NAMALWA (cell line): ENCODE results near the gene ZDHHC14.
"Not testable (repeated sequence)": the region's sequence is repeated elsewhere in the genome, so short reads cannot be mapped to it uniquely, and the experiment has no call there.

ENCODE experiments used
- DNase-seq: peaks from one replicate; pipeline ENCODE4 v3.0.0-alpha.2; 2015; ENCODE audit warnings: low spot score

Gene ZDHHC14

DNA sequence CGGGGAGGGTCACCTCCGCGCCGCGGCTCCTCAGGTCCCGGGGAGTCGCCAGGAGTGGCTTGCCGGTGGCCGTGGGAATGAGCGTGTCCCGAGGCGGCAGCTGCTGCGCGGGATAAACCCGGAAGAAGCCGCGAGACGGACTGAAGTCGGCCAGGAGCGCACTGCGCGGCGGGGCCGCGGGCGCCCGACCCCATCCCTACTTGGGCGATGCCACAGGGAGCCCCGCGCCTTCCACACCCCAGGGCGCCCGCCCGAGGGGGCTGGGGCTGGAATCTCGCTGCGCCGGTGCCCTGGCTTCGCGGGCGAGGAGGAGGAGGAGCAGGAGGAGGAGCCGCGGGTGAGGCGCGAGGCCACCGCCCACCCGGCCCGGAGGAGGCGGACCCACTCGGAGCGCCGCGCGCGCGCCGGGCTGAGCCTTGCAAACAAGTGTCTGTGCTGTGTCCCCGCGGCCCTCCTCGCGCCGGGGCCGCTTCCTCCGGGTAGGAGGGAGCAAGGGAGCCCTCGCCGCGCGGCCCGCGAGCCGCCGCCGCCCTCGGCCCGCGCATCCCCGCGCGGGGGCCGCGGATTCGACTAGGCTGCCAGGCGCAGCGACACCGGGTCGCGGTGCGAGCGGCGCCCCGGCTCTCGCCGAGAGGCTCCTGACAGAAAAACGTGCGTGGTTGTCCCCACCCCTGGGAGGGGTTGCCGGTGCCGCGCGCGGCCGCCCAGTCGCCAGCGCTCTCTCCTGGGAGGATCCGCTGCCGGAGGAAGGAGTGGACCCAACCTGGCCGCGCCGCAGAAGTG lies at the start of gene ZDHHC14:
Gene ZDHHC14, plus strand, starts transcription at position 412 of the 783 bp plus-strand sequence.
- DNase-seq: peak; percentile 87

GRCh38 chr6:157332813-157333212 lies 48.2 kb upstream of the ZDHHC14 start:
- no peak for DNase-seq

DNA sequence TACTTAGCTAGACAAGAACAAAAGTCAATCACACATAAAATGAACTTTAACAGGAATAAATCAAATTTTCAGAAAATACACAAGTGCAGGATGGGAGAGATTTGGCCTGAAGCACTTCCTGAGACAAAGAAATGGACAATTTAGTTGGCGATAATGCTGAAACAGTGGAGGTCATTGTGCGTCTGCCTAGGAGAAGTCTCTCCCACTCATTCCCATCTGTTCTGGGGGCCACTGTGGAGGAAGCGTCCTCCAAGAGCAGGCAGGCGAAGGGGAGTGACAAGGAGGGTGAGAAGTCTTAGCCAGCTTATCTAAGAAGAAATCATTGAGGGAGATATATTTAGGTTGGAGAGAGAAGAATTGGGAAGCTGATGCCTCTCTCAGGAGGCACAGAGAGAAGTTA lies 47.5 kb upstream of the ZDHHC14 start:
- no peak for DNase-seq

DNA sequence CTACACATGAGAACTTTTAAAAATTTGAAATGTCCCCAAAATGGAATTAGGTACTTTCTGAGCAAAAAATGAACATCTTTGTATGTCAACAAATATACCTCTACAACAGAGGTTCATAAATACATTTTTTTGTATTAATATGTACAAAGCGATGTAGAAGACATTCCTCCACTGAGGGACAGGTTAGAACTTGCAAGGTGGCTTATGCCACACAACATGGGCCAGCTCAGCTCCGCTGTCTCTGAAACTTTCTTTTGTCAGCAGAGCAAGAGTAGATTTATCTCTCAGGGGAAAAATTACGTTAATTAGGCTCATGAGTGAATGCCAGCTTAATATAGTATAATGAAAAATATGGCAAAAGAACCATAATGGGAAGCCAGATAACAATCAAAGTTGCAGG lies 47.0 kb upstream of the ZDHHC14 start:
- DNase-seq: no peak

DNA sequence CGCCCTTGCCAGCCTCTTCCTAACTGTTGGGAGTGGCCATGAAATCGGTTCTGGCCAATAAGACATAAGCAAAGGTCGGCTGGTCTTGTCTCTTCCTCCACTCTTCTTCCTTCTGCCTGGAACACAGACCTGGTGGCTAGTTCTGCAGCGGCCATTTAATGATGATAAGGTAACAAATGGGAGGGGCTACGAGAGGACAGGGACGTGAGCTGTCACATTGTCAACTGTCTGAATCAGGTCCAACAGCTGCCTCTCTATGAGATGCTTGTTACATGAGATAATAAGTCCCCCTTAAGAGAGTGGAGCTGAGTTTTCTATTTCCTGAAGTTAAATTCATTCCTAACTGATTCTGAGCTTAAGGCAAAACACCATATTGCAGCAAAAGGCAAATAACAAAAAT lies 45.2 kb upstream of the ZDHHC14 start:
- DNase-seq: no peak

DNA sequence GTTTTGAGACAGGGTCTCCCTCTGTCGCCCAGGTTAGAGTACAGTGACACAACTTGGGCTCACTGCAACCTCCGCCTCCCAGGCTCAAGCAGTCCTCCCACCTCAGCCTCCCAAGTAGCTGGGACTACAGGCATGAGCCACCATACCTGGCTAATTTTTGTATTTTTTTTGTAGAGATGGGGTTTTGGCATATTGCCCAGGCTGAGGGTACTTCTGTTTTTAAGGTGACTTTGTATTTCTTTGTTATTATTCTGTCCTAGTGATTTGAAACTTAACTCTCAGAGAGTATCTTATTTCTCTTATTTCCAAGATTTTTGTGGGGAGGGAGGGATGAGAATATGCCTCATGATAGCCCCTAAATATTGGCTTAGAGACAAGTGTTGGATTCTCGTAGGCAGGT lies 43.7 kb upstream of the ZDHHC14 start:
- DNase-seq: not testable (repeated sequence)

- no peak for DNase-seq
Observed at GRCh38 chr6:157337751-157338150, 43.2 kb upstream of the ZDHHC14 start.

- DNase-seq: no peak
Observed at GRCh38 chr6:157339432-157339831, 41.6 kb upstream of the ZDHHC14 start.

GRCh38 chr6:157343732-157344131 lies 37.3 kb upstream of the ZDHHC14 start:
- no peak for DNase-seq

DNA sequence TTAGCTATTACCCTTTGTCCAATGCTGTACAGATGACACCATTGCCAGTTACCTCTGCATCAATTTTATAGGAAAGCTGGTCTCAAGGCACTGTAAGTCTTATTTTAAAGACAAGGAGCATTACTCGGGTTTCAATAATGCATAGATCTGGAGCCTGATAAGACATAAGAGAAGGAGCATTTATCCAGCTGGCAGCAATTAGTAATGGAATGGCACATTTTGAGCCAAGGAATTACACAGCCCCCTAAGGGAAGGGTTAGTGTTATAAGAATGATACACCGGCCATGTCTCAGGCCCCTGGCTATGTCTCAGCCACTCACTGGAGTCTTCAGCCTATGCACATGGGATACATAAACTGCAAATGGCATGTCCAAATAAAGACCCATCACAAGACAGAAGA lies 34.6 kb upstream of the ZDHHC14 start:
- DNase-seq: no peak

DNA sequence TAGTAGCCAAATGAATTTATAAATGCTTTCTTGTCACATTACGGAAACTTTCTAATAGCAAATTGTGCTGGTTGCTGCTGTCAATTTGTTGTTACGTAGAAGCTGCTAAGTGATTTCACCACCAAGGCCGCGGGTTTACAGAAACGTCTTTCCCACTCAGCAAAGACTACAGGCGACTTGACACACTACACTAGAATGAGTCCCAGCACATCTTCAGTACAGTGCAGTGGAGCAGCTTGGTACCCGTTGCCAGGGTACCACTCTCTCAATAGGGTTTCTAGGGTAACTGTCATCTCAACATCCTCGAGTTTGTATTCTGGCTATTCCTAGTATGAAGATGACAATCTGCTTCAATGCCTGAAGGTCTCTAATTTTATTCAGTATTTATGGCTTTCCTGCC lies 22.7 kb upstream of the ZDHHC14 start:
- no peak for DNase-seq

DNA sequence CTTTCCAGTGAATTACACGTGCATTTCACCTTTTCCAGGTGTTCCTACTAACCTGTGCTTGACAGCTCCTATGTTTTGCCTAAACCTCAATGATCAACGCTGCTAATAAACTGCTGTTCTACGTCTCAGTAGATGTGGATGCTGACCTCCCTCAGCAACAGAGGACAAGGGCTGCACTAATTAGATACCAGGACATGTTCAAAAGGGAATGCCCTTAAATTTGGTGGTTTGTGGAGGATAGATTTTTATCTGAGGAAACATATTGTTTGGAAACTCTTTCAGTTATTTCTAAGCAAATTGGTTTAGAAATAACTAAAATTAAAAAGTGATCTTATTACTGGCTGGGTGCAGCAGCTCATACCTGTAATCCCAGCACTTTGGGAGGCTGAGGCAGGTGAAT lies 19.1 kb upstream of the ZDHHC14 start:
- DNase-seq: no peak

GRCh38 chr6:157364705-157365104 lies 16.3 kb upstream of the ZDHHC14 start:
- DNase-seq: no peak

DNA sequence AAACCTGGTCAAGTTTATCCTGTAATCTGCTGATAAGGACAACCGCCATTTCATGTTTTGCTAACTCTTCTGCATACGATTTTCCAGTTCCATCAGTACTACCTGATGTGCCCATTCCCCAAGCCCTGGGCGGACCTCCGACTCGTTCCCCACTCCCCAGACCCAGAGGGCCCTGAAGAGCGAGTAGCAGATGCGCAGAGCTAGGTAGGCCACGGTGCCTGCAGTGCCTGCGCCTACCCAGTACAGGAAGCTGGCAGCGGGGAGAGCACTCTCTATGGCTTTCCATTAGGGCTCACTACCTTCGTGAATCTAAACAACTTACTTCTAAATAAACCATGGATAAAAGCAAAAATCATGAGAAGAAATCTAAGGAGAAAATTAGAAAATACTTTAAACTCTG lies 14.3 kb upstream of the ZDHHC14 start:
- no peak for DNase-seq

DNA sequence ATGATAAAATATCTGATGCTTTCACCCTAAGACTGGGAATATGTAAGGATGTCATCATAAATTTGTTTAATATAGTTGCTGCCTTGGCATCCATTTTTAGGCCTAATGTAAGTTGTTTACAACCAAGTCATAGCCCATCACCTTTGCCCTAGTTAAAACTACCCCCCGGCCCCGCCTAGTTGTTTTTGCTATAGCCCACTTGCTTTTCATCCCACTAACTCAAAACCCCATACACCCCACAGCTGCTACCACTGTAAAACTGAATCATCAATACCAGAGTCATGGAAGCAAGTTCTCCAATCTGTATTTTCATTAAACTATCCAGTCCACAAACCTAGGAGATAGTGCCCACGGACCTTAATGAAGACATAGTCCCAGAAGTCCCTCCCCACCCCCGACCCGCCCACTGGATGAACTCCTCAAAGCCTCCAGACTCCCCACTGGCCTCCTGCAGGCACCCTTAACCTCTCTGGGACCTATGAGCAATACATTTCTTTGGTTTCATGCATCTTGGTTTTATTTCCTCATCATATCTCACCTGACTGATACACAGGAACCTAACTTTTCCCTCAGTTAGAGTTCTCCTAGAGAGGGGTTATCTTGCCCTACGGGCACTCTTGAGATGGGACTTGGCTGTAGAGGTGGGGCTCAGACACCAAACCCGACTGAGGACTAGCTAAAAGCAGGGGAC lies 12.5 kb upstream of the ZDHHC14 start:
- DNase-seq: no peak

DNA sequence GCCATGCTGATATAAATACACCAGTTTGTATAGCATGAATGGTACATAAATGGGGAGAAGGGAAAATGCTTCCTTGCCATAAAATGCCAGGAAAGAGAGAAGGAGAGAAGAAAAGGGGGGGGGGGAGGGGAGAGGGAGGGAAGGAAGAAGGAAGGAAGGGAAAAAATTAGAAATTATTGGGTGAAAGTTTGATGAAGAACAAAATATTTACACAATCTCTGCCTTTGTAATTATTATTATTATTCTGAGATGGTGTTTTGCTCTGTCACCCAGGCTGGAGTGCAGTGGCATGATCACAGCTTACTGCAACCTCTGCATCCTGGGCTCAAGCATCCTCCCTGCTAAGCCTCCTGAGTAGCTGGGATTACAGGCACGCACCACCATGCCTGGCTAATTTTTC lies 10.2 kb upstream of the ZDHHC14 start:
- no peak for DNase-seq

- no peak for DNase-seq
Observed at GRCh38 chr6:157372501-157373280, 8.3 kb upstream of the ZDHHC14 start.

- no peak for DNase-seq
Observed at GRCh38 chr6:157374889-157375443, 6.0 kb upstream of the ZDHHC14 start.

DNA sequence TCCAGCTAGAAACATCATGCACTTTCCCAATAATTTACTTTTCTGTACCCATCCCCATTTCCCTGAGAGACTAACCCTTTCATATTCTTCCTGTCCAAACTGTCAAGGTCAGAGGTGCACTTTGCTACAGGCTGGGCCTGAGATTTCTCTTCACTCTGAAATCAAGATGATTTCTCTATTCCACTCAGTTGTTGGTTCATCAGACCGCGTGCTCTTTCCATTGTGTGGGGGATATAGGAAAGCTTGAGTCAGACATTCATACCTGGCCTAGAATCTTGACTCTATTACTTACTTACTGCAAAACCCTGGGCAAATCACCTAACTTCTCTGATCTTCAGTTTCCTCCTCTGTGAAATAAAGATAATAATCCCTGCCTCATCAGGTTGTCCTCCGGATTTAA lies 4.7 kb upstream of the ZDHHC14 start:
- DNase-seq: no peak

- DNase-seq: peak; percentile 71
Observed at GRCh38 chr6:157376706-157377230, 4.2 kb upstream of the ZDHHC14 start.

DNA sequence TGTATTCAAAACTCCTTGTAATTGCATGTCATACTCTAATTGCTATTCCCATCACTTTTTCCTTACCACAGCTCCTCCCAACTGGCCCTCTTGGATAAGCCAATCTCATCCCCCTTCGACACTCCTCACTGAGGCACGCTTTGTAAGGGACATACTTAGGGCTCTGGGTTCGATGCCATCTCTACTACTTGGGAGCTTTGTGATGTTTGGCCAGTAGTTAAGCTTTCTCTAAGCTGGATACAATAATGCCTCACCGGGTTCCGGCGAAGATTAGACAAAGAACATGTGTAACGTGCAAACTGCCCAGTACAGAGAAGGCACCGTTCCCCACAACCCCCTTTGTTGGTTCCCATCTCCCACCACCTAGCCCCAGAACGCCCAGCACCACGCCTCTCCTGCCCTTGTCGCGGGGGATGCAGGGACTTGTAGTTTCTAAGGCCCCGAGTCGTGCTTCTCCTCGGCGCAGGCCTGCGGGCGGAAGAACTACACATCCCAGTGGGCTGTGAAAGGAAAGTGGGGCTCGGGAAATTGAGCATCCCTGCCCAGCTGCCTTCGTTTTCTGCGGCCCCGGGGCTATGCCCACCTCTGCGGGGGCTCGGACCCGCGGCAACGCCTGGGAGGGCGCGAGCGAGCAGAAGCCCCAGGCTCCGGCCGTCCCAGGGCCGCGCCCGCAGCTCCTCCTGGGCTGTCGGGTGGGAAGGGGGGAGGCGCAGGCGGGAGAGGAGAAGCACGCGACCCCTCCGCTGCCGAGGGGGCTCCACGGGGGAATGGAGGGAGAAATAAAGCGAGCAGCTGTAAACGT lies 1.1 kb upstream of the ZDHHC14 start:
- peak; percentile 95 for DNase-seq

DNA sequence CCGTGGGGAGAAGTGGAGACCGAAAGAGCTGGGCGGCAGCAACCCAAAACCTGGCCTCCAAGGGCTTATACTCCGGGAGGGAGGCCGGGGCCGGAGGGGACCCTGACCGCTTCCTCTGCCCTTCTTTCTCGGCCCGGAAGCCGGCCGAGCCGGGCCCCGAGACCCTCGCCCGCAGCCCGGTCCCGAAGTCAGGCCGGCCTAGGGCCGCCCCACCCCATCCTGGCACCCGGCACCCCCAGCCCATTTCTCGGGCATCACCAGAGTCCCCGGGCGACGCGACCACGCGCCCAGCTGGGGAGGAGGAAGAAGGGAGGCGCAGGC lies 572 bp upstream of the ZDHHC14 start:
- DNase-seq: no peak
